T-helper 2 cell (primary cell): ENCODE results near the gene STARD3.

ENCODE experiments used
- DNase-seq, 5 experiments: peaks; one replicate each; pipeline versions ENCODE4 v3.0.0 to v3.0.0-alpha.2; 2012 to 2022

The STARD3 gene

GRCh38 chr17:39621523-39622379, 15.2 kb upstream of the STARD3 start:
- peak; percentile 75 to 81 (median 77) for DNase-seq

GRCh38 chr17:39622380-39623006, 14.5 kb upstream of the STARD3 start:
- DNase-seq, result peak in 2 of 5 experiments; percentile 37 to 85

GRCh38 chr17:39623356-39623950, 13.5 kb upstream of the STARD3 start:
- DNase-seq, result peak; percentile 65 to 84 (median 76)

- no peak for DNase-seq
Observed at GRCh38 chr17:39624313-39624712, 12.6 kb upstream of the STARD3 start.

GRCh38 chr17:39625198-39625785, 11.7 kb upstream of the STARD3 start:
- no peak for DNase-seq

- no peak for DNase-seq
Observed at GRCh38 chr17:39626171-39627046, 10.5 kb upstream of the STARD3 start, which contains the start of gene PPP1R1B. Gene PPP1R1B (plus strand): TSS chr17:39626952. CDS start chr17:39627393, 441 bp downstream.

GRCh38 chr17:39627047-39627711, 9.8 kb upstream of the STARD3 start:
- no peak for DNase-seq

GRCh38 chr17:39627712-39628516, 9.0 kb upstream of the STARD3 start:
- no peak for DNase-seq

GRCh38 chr17:39628655-39629493, 8.1 kb upstream of the STARD3 start:
- no peak for DNase-seq

- no peak for DNase-seq
Observed at GRCh38 chr17:39629494-39629880, 7.5 kb upstream of the STARD3 start.

- DNase-seq, result no peak
Observed at GRCh38 chr17:39629898-39630297, 7.0 kb upstream of the STARD3 start.

- DNase-seq, result no peak
Observed at GRCh38 chr17:39631403-39631802, 5.5 kb upstream of the STARD3 start.

GRCh38 chr17:39632153-39632941, 4.6 kb upstream of the STARD3 start:
- DNase-seq, result no peak

- DNase-seq, result no peak
Observed at GRCh38 chr17:39633570-39634183, 3.3 kb upstream of the STARD3 start.

- DNase-seq, result peak in 2 of 5 experiments; percentile 22 to 40
Observed at GRCh38 chr17:39634384-39634871, 2.5 kb upstream of the STARD3 start.

GRCh38 chr17:39635614-39636176, 1.2 kb upstream of the STARD3 start:
- no peak for DNase-seq

GRCh38 chr17:39636587-39636926, 387 bp upstream of the STARD3 start:
- no peak for DNase-seq

- DNase-seq, result no peak
Observed at GRCh38 chr17:39638317-39638716, 1.4 kb downstream of the STARD3 start.
